Measurements from ENCODE around the gene SLC44A2. TPM values are rescaled to one million over a fixed set of nuclear protein-coding genes. Genes with fewer than 3 reads are reported as not detected.

The SLC44A2 gene
- total and polyA plus RNA-seq, 2 experiments from 2014 or later, result 43.2 to 65.0 TPM

- TF ChIP-seq REST (IDR thresholded peaks at IDR 0.05; ENCODE audit: unreplicated experiment), result no peak
- no peak for TF ChIP-seq CREB1 (CRISPR knock-in tag; IDR thresholded peaks at IDR 0.05; ENCODE audit: low read depth)
- TF ChIP-seq STAT1 (IDR thresholded peaks at IDR 0.05; ENCODE audit: unreplicated experiment), result no peak
- no peak for TF ChIP-seq NANOG (IDR thresholded peaks at IDR 0.05; ENCODE audit: borderline replicate concordance)
- no peak for TF ChIP-seq ZNF114 (CRISPR knock-in tag; IDR thresholded peaks at IDR 0.05)
- no peak for TF ChIP-seq CTCF (conservative IDR thresholded peaks at IDR 0.05; ENCODE audit: low read depth in 2 of 2)
Observed at GRCh38 chr19:10661946-10662345, 36.6 kb downstream of the SLC44A2 start (continued).

GRCh38 chr19:10662384-10663251 lies 37.3 kb downstream of the SLC44A2 start:
- H3K9me3 Mint-ChIP-seq, result no peaks in the 10 kb centered on the region
- Histone ChIP-seq H3K27ac (ENCODE audit: low read depth) (peak overlapping the region; percentile 78), H3K4me3 (no peak overlapping the region; the same call in 1 of the 2 replicates), H3K36me3 (ENCODE audit: insufficient read depth) (peaks cover 67% of the 10 kb centered on the region), H3K79me2 (replicated peaks; ENCODE audit: insufficient read depth) (peaks cover 100% of the 10 kb centered on the region), H4K20me1 (replicated peaks; ENCODE audit: insufficient read depth) (peaks cover 96% of the 10 kb centered on the region), H3K27me3 (ENCODE audit: insufficient read depth) (no peaks in the 10 kb centered on the region), H3K4me1 (ENCODE audit: insufficient read depth) (peaks cover 44% of the 10 kb centered on the region), H3F3A (replicated peaks; ENCODE audit: low read depth) (peaks cover 40% of the 10 kb centered on the region), H3K9me2 (ENCODE audit: insufficient read depth) (no peaks in the 10 kb centered on the region), H3K4me2 (peak overlapping the region; percentile 41), H2AFZ (no peak overlapping the region)
- ATAC-seq (no peak; the same call in 2 of the 3 replicates), DNase-seq (ENCODE audit: low spot score) (no peak)
- H3K27ac Mint-ChIP-seq, result no peak overlapping the region; the same call in 1 of the 2 replicates
- H3K4me1 Mint-ChIP-seq, result peaks cover 29% of the 10 kb centered on the region
- peaks cover 76% of the 10 kb centered on the region for H3K36me3 Mint-ChIP-seq (ENCODE audit: low read depth)
- peak overlapping the region; percentile 25; the same call in 1 of the 3 replicates for H3K4me3 Mint-ChIP-seq
- peaks cover 27% of the 10 kb centered on the region for H3K27me3 Mint-ChIP-seq (ENCODE audit: insufficient read depth, low read depth, poor library complexity)
- TF ChIP-seq EZH2phosphoT487 (IDR thresholded peaks at IDR 0.05; ENCODE audit: unreplicated experiment) (no peak), ETS1 (IDR thresholded peaks at IDR 0.05) (no peak), EZH2 (IDR thresholded peaks at IDR 0.05; ENCODE audit: low read depth, unreplicated experiment) (no peak), REST (IDR thresholded peaks at IDR 0.05; ENCODE audit: unreplicated experiment) (no peak), NANOG (IDR thresholded peaks at IDR 0.05; ENCODE audit: borderline replicate concordance) (no peak), CTCF (conservative IDR thresholded peaks at IDR 0.05; ENCODE audit: low read depth in 2 of 2) (no peak), JUNB (IDR thresholded peaks at IDR 0.05; ENCODE audit: unreplicated experiment) (no peak), CREB1 (CRISPR knock-in tag; IDR thresholded peaks at IDR 0.05; ENCODE audit: low read depth) (no peak), STAT1 (IDR thresholded peaks at IDR 0.05; ENCODE audit: unreplicated experiment) (no peak), ZNF114 (CRISPR knock-in tag; IDR thresholded peaks at IDR 0.05) (no peak)
